ENCODE results near the gene SSH3.
A peak's percentile ranks its signal among the peaks of the same experiment; 100 is the strongest.

SSH3 gene

DNA sequence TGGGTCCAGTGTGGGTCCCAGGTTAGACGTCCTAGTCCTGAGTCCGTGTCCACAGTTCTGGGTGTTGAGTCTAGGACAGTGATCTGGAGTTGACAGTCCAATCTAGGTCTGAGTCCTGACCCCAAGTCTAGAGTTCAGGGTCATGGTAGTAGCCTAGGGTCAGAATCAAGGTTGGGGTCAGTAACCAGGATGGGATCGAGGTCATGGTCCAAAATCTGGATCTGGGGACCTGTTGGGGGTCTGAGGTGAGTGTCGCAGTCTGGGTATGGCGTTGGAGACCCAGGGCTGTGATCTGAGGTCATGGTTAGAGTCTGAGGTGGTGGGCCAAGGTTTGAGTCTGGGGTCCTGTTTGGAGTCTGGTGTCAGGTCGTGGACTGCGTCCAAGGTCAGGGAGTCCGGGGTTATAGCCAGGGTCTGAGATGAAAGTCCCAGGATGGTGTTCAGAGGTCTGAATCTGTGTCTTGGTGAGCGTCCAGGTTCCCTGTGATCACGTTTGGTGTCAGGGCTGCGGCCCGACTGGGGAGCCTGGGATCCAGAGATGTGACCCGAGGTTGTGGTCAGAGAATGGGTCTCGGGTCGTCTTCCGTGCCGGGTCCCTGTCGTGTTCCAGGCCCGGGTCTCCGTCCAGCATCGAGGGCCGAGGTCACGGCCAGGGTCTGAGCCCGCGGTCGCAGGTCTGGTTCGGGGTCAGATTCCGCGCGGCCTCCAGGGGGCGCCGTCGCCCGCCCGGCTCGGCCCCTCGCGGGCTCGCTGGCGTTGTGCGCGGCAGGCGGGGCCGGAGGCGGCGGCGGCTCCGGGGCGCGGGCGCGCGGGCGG is 37.5 kb upstream of the SSH3 start:
- Histone ChIP-seq H3F3A (ENCODE audit: control insufficient read depth, insufficient read depth) (peaks cover 36% of the 10 kb centered on the region), H3K9me2 (replicated peaks; ENCODE audit: control insufficient read depth, low read length) (no peaks in the 10 kb centered on the region), H3K4me2 (ENCODE audit: low read length) (peak overlapping the region; percentile 59), H3K4me1 (ENCODE audit: control insufficient read depth, low read length) (peaks cover 72% of the 10 kb centered on the region), H3K27ac (ENCODE audit: low read depth, low read length) (peak overlapping the region; percentile 2; the same call in 1 of the 2 replicates), H3K79me2 (ENCODE audit: control insufficient read depth, low read length) (peaks cover 51% of the 10 kb centered on the region), H3K36me3 (ENCODE audit: control insufficient read depth, low read length) (peaks cover 46% of the 10 kb centered on the region), H3K27me3 (ENCODE audit: control insufficient read depth, low read length) (no peaks in the 10 kb centered on the region), H4K20me1 (ENCODE audit: control insufficient read depth, insufficient read depth, low read depth, low read length) (peaks cover 4% of the 10 kb centered on the region), H3K4me3 (ENCODE audit: low read length) (peak overlapping the region; percentile 56), H3K9me3 (ENCODE audit: control insufficient read depth, insufficient read depth, low read length) (no peaks in the 10 kb centered on the region)
- TF ChIP-seq, protein P1, sequence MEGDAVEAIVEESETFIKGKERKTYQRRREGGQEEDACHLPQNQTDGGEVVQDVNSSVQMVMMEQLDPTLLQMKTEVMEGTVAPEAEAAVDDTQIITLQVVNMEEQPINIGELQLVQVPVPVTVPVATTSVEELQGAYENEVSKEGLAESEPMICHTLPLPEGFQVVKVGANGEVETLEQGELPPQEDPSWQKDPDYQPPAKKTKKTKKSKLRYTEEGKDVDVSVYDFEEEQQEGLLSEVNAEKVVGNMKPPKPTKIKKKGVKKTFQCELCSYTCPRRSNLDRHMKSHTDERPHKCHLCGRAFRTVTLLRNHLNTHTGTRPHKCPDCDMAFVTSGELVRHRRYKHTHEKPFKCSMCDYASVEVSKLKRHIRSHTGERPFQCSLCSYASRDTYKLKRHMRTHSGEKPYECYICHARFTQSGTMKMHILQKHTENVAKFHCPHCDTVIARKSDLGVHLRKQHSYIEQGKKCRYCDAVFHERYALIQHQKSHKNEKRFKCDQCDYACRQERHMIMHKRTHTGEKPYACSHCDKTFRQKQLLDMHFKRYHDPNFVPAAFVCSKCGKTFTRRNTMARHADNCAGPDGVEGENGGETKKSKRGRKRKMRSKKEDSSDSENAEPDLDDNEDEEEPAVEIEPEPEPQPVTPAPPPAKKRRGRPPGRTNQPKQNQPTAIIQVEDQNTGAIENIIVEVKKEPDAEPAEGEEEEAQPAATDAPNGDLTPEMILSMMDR (IDR thresholded peaks at IDR 0.05; ENCODE audit: low read depth, low read length, poor library complexity, severe bottlenecking): peak; percentile 65
- TF ChIP-seq EZH2phosphoT487 (IDR thresholded peaks at IDR 0.05; ENCODE audit: borderline replicate concordance, low read length): no peak

DNA sequence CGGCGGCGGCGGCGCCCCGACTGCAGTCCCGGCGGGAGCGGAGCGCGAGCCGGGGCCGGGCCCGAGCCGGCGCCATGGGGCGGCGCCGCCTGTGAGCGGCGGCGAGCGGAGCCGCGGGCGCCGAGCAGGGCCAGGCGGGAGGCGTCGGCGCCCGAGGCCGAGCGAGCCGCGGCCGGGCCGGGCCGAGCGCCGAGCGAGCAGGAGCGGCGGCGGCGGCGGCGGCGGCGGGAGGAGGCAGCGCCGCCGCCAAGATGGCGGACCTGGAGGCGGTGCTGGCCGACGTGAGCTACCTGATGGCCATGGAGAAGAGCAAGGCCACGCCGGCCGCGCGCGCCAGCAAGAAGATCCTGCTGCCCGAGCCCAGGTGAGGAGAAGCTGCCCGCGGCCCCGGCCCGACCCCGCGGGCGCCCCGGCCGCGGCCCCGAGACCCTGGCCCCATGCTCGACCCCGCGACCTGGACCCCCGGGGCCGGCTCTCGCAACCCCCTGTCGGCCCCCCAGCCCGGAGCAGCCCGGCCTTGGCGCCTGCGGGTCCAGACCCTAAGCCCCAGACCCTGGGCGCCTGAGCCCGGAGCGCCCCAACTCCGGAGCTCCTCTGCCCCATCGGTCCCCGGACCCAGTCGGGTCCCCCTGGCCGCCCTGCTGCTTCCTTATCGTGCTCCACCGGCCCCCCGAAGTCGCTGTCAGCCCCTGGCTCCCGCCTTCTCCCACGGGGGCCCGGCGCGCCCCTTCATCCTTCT is 36.7 kb upstream of the SSH3 start, which contains the start of gene GRK2:
Gene GRK2 (plus strand): TSS at position 25 of the 739 bp plus-strand sequence. CDS start 227 bp downstream, at position 252.
- Histone ChIP-seq H4K20me1 (ENCODE audit: control insufficient read depth, insufficient read depth, low read depth, low read length) (peaks cover 4% of the 10 kb centered on the region), H3K4me1 (ENCODE audit: control insufficient read depth, low read length) (peaks cover 74% of the 10 kb centered on the region), H3K27ac (ENCODE audit: low read depth, low read length) (peak within 1 kb of the TSS; percentile 100), H3K4me3 (ENCODE audit: low read length) (peak within 1 kb of the TSS; percentile 91), H3K9me3 (ENCODE audit: control insufficient read depth, insufficient read depth, low read length) (no peaks in the 10 kb centered on the region), H3K36me3 (ENCODE audit: control insufficient read depth, low read length) (peaks cover 54% of the 10 kb centered on the region), H3K79me2 (ENCODE audit: control insufficient read depth, low read length) (peaks cover 58% of the 10 kb centered on the region), H3F3A (ENCODE audit: control insufficient read depth, insufficient read depth) (peaks cover 42% of the 10 kb centered on the region), H3K9me2 (replicated peaks; ENCODE audit: control insufficient read depth, low read length) (no peaks in the 10 kb centered on the region), H3K27me3 (ENCODE audit: control insufficient read depth, low read length) (no peaks in the 10 kb centered on the region), H3K4me2 (ENCODE audit: low read length) (peak within 1 kb of the TSS; percentile 100)
- TF ChIP-seq, protein P1 (IDR thresholded peaks at IDR 0.05; ENCODE audit: low read depth, low read length, poor library complexity, severe bottlenecking): no peak
- TF ChIP-seq EZH2phosphoT487 (IDR thresholded peaks at IDR 0.05; ENCODE audit: borderline replicate concordance, low read length): no peak

DNA sequence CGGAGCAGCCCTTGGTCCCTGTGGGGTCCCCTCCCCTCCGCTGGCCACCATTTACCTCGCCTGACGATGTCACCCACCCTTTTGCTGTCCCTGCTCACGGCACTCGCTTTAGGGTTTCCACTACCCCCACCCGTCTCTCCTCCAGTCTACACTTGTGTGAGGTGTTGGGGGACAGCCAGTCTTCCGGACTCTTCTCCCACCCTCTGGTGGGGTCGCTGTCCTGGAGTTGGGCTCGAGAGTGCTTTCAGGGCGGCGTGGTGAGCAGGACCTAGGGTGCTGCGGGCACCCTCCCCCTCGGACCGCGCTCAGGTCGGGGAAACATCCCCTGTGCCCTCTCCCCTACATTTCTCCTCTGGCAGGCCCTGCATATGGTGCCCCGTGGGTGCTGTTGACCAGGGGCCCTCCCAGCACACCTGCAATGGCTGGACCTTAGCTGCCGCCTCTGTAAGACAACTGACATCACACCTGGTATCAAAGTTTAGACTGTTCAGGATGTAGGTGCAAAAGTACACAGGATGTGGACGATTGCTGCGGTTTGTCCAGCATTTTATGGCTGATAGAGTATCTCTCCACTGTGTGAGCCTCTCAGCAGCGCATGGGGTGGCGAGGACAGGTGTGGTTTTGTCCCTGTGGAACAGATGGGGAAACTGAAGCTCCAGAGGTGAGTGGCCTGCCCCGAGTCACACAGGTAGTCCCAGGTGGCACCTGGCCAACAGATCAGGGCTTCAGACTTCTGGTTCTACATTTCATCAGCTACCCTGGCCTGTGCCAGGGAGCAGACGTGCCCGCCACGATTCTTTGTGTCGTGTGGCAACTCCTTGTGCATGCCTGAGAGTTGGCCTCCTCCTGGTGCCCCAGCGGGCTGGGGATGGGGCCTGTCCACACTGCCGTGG is 35.9 kb upstream of the SSH3 start:
- Histone ChIP-seq H3K36me3 (ENCODE audit: control insufficient read depth, low read length) (peaks cover 62% of the 10 kb centered on the region), H3F3A (ENCODE audit: control insufficient read depth, insufficient read depth) (peaks cover 46% of the 10 kb centered on the region), H3K9me3 (ENCODE audit: control insufficient read depth, insufficient read depth, low read length) (no peaks in the 10 kb centered on the region), H3K9me2 (replicated peaks; ENCODE audit: control insufficient read depth, low read length) (no peaks in the 10 kb centered on the region), H3K4me3 (ENCODE audit: low read length) (peak overlapping the region; percentile 91), H3K79me2 (ENCODE audit: control insufficient read depth, low read length) (peaks cover 66% of the 10 kb centered on the region), H4K20me1 (ENCODE audit: control insufficient read depth, insufficient read depth, low read depth, low read length) (peaks cover 4% of the 10 kb centered on the region), H3K27ac (ENCODE audit: low read depth, low read length) (peak overlapping the region; percentile 100), H3K4me1 (ENCODE audit: control insufficient read depth, low read length) (peaks cover 74% of the 10 kb centered on the region), H3K27me3 (ENCODE audit: control insufficient read depth, low read length) (no peaks in the 10 kb centered on the region), H3K4me2 (ENCODE audit: low read length) (peak overlapping the region; percentile 100)
- TF ChIP-seq, protein P1 (IDR thresholded peaks at IDR 0.05; ENCODE audit: low read depth, low read length, poor library complexity, severe bottlenecking): peak; percentile 17
- no peak for TF ChIP-seq EZH2phosphoT487 (IDR thresholded peaks at IDR 0.05; ENCODE audit: borderline replicate concordance, low read length)

Measured in DOHH2 (cell line).